Vagina (tissue), 2 donors: ENCODE results near the gene PCDHGC4.

Source experiments
- CTCF ChIP-seq, 3 experiments: fragments of 450-650 bp in 2 of 3; fragments of 200-600 bp in 1 of 3; sonication (generic) in 1 of 3; IDR thresholded peaks; one replicate each; pipeline ENCODE4 v1.5.1; 2017 to 2019; ENCODE audit warnings: antibody characterized with exemption in 3 of 3, mild to moderate bottlenecking in 2 of 3, moderate library complexity in 2 of 3
- POLR2AphosphoS5 ChIP-seq, 2 donors: sonication (generic); formaldehyde crosslinking; IDR thresholded peaks; one replicate each; pipeline ENCODE4 v1.9.0; 2017; ENCODE audit warnings: antibody characterized with exemption in 2 of 2, mild to moderate bottlenecking in 2 of 2, low read depth in 1 of 2; ENCODE audit not compliant: insufficient read depth in 1 of 2

GRCh38 chr5:141441571-141442170, 43.2 kb upstream of the PCDHGC4 start:
- TF ChIP-seq CTCF (IDR thresholded peaks at IDR 0.05) (no peak), POLR2AphosphoS5 (IDR thresholded peaks at IDR 0.05; ENCODE audit: insufficient read depth in 1 of 2, low read depth in 1 of 2) (no peak)
